GM12878 (cell line): ENCODE data around the gene ASIC5. TPM values are rescaled to one million over a fixed set of nuclear protein-coding genes. Genes with fewer than 3 reads are reported as not detected.

ENCODE experiments used
- ATAC-seq: fragments of 200-7000 bp; cut with Tn5 transposase; 3 replicates; pipeline ENCODE4 v1.9.1; 2020; ENCODE audit warnings: mild to moderate bottlenecking, moderate library complexity
- BruUV-seq: library from RNA; stranded (reverse); fragments of 400-500 nt; replicated peaks from 2 replicates; lab custom pipeline; 2021; lab: Mats Ljungman, UMichigan
- CTCF ChIA-PET: fragments of 300-600 bp; sonication (Branson Sonifier 250); formaldehyde crosslinking; extraction: SDS; loops from one replicate; lab custom pipeline; 2021; ENCODE audit warnings: inconsistent platforms; lab: Yijun Ruan, JAX
- POLR2A ChIA-PET: fragments of 350-600 bp; formaldehyde crosslinking; extraction: SDS; loops from one replicate; lab custom pipeline; 2021; ENCODE audit warnings: inconsistent platforms; lab: Charles Lee
- RAD21 ChIA-PET: fragments of 300-600 bp; sonication (Branson Sonifier 250); formaldehyde crosslinking; loops from one replicate; lab custom pipeline; 2023; ENCODE audit warnings: antibody characterized with exemption; ENCODE audit not compliant: unreplicated experiment; lab: Charles Lee
- SMC1A ChIA-PET: fragments of 300-600 bp; sonication (Branson Sonifier 250); formaldehyde crosslinking; loops from one replicate; lab custom pipeline; 2023; ENCODE audit not compliant: unreplicated experiment, uncharacterized antibody; lab: Charles Lee
- DNase-seq: peaks from one replicate; pipeline ENCODE4 v3.0.0-alpha.2; 2011; ENCODE audit warnings: low read depth, low spot score
- FAIRE-seq: peaks from 3 replicates; lab custom pipeline; 2011; peaks lifted over from hg19 to GRCh38; lab: Jason Lieb, UNC
- H2AFZ ChIP-seq: 2 replicates; pipeline ENCODE4 v1.6.0; 2011; ENCODE audit warnings: low read depth, low read length, control low read depth; ENCODE audit not compliant: control insufficient read depth
- H3K27ac ChIP-seq: 2 replicates; pipeline ENCODE4 v1.5.1; 2011; ENCODE audit warnings: control low read depth; ENCODE audit not compliant: control insufficient read depth, insufficient read depth
- H3K27me3 ChIP-seq, 2 experiments: replicated peaks in 1 of 2; 2 replicates each; pipeline versions ENCODE4 v1.6.0 to v1.6.1; 2011; ENCODE audit warnings: low read length in 1 of 2; ENCODE audit not compliant: control insufficient read depth in 2 of 2, insufficient read depth in 2 of 2
- H3K36me3 ChIP-seq, 2 experiments: 2 replicates each; pipeline ENCODE4 v1.5.1; 2011; ENCODE audit warnings: low read length in 1 of 2; ENCODE audit not compliant: control insufficient read depth in 2 of 2, insufficient read depth in 2 of 2
- H3K4me1 ChIP-seq: 2 replicates; pipeline ENCODE4 v1.6.1; 2011; ENCODE audit warnings: mild to moderate bottlenecking, low read length, moderate library complexity, mixed read lengths; ENCODE audit not compliant: control insufficient read depth, insufficient read depth
- H3K4me2 ChIP-seq: 2 replicates; pipeline ENCODE4 v1.6.0; 2011; ENCODE audit warnings: control low read depth; ENCODE audit not compliant: control insufficient read depth, insufficient read depth
- H3K4me3 ChIP-seq: fragments of 200-600 bp; sonication (generic); 2 replicates; pipeline ENCODE4 v1.5.1; 2016
- H3K79me2 ChIP-seq: 2 replicates; pipeline ENCODE4 v1.6.0; 2011; ENCODE audit warnings: low read length; ENCODE audit not compliant: control insufficient read depth, insufficient read depth
- H3K9ac ChIP-seq: 2 replicates; pipeline ENCODE4 v1.8.0; 2011; ENCODE audit warnings: low read length, control low read depth, mixed read lengths; ENCODE audit not compliant: control insufficient read depth, insufficient read depth
- H3K9me3 ChIP-seq: replicated peaks from 3 replicates; pipeline ENCODE4 v1.5.1; 2011; ENCODE audit warnings: mild to moderate bottlenecking, low read length; ENCODE audit not compliant: control insufficient read depth, insufficient read depth
- H4K20me1 ChIP-seq: 2 replicates; pipeline ENCODE4 v1.6.0; 2011; ENCODE audit not compliant: control insufficient read depth, insufficient read depth
- FOS ChIP-seq: IDR thresholded peaks from 3 replicates; pipeline ENCODE4 v1.6.1; 2011; ENCODE audit warnings: borderline replicate concordance; ENCODE audit not compliant: insufficient read length; ENCODE audit errors: extremely low read depth
- HDAC6 ChIP-seq: fragments of 200-600 bp; sonication (generic); IDR thresholded peaks from one replicate; pipeline ENCODE4 v1.8.0; 2017; ENCODE audit warnings: antibody characterized with exemption; ENCODE audit not compliant: unreplicated experiment
- IKZF1 ChIP-seq: fragments of 450-650 bp; conservative IDR thresholded peaks from 2 replicates; pipeline ENCODE4 v1.6.1; 2017; ENCODE audit warnings: antibody characterized with exemption, mild to moderate bottlenecking
- NKRF ChIP-seq: fragments of 450-650 bp; conservative IDR thresholded peaks from 2 replicates; pipeline ENCODE4 v1.6.1; 2017; ENCODE audit warnings: mild to moderate bottlenecking, moderate library complexity
- RCOR1 ChIP-seq: conservative IDR thresholded peaks from 2 replicates; pipeline ENCODE4 v1.6.1; 2012; ENCODE audit warnings: low read depth, low read length, improper control_type of control experiment
- ZNF274 ChIP-seq: IDR thresholded peaks from one replicate; pipeline ENCODE4 v1.8.0; 2011; ENCODE audit not compliant: insufficient read length, insufficient read depth
- WGBS: methylation state at CpG from one replicate; pipeline ENCODE4 v1.1.6; 2016; ENCODE audit warnings: low lambda C conversion rate; ENCODE audit not compliant: insufficient replicate concordance, insufficient coverage; ENCODE audit errors: missing lambda C conversion rate; 5-methylcytosine and 5-hydroxymethylcytosine counted together
- in situ Hi-C: fragments of 300-500 bp; cut with MboI; formaldehyde crosslinking; loops from 9 replicates; pipeline ENCODE4 v1.14.3; 2018; ENCODE audit warnings: mixed read lengths
- intact Hi-C: fragments of 100-400 bp; cut with micrococcal nuclease; formaldehyde crosslinking; loops from one replicate; pipeline ENCODE4 v1.14.2; 2022; ENCODE audit not compliant: unreplicated experiment
- polyA plus RNA-seq, 11 experiments: library from polyadenylated mRNA; depleted of rRNA in 4 of 11; unstranded in 6 of 11; stranded (reverse) in 5 of 11; fragments of >200 nt; fragmentation: Nextera tagmentation in 4 of 11; fragmentation: Illumina TruSeq in 1 of 11; extraction: Ambion mirVana in 4 of 11; extraction: Trizol in 1 of 11; gene quantifications; 1 replicate in 1 of 11; 2 replicates in 10 of 11; pipeline versions ENCODE4 v1.2.1 to v1.2.3, GENCODE V29; 2011 to 2016; ENCODE audit warnings: inconsistent platforms in 2 of 11, missing spikeins in 2 of 11, low read depth in 1 of 11
- total RNA-seq, 4 experiments: library from RNA; depleted of rRNA in 3 of 4; stranded (reverse); fragments of >200 nt in 3 of 4; fragmentation: Illumina TruSeq in 1 of 4; extraction: Trizol in 1 of 4; gene quantifications; 2 replicates each; pipeline versions ENCODE4 v1.2.1 to v1.2.3, GENCODE V29; 2013 to 2021

The ASIC5 gene
- total and polyA plus RNA-seq, 10 of the 15 experiments (the other 5 are each of a cell fraction or from before 2014, with no cell fraction given) = not detected

- no peak for TF ChIP-seq NKRF
These were observed 71.4 kb downstream of the ASIC5 start (continued) for GRCh38 chr4:155794589-155795236.

- no peak for TF ChIP-seq FOS
- no peak for TF ChIP-seq HDAC6
- TF ChIP-seq IKZF1 = no peak
- no peak for TF ChIP-seq RCOR1
- TF ChIP-seq ZNF274 = no peak
- 9% methylated on average over 3 of the region's 3 CpGs for WGBS
- Histone ChIP-seq H3K79me2 (no peaks in the 10 kb centered on the region), H4K20me1 (no peaks in the 10 kb centered on the region), H3K4me3 (no peak overlapping the region), H3K27me3 (no peaks in the 10 kb centered on the region), H3K9me3 (no peaks in the 10 kb centered on the region), H3K27ac (no peak overlapping the region), H3K36me3 (no peaks in the 10 kb centered on the region), H3K4me2 (no peak overlapping the region), H3K4me1 (no peaks in the 10 kb centered on the region), H2AFZ (no peak overlapping the region), H3K9ac (no peak overlapping the region)
- ChIA-PET SMC1A (interaction anchor here (1.0 to 2.9 kb wide), 7 partner anchors 11 to 347 kb away, joined by 3 to 13 read pairs (median 4); partner anchors contain the start of gene CTSO), CTCF (interaction anchor here (0.9 to 4.6 kb wide), 4 partner anchors 123 to 351 kb away, joined by 3 to 75 read pairs (median 32); partner anchors contain the start of gene GUCY1A1), POLR2A (no interaction called here), RAD21 (interaction anchor here (1.3 to 3.5 kb wide), 3 partner anchors 28 to 261 kb away, joined by 6 to 20 read pairs (median 9); no protein-coding TSS in a partner anchor)
- no peak for FAIRE-seq
- no TSS peak for BruUV-seq
- in situ Hi-C loops (loop anchor here (5.0 to 25.0 kb wide), 3 partner anchors 348 to 978 kb away; no protein-coding TSS in a partner anchor), intact Hi-C loops (loop anchor here (5.0 kb wide), 2 partner anchors 808 to 983 kb away; no protein-coding TSS in a partner anchor)
- DNase-seq = no peak
- ATAC-seq = no peak
These were observed 76.1 kb downstream of the ASIC5 start for GRCh38 chr4:155789982-155790381.
